Astrocyte (in vitro differentiated cells and primary cell): ENCODE data around the gene LRTM2.

Experiments
- EZH2 ChIP-seq: IDR thresholded peaks from 2 replicates; pipeline ENCODE4 v1.6.1; 2012; ENCODE audit warnings: mild to moderate bottlenecking, low read length, inconsistent platforms; ENCODE audit not compliant: insufficient read depth
- TF ChIP-seq, protein P1 (sequence below): IDR thresholded peaks from 2 replicates; pipeline ENCODE4 v1.5.1; 2011; ENCODE audit warnings: low read depth, mild to moderate bottlenecking, inconsistent platforms, low read length, moderate library complexity; ENCODE audit not compliant: insufficient read depth

DNA sequence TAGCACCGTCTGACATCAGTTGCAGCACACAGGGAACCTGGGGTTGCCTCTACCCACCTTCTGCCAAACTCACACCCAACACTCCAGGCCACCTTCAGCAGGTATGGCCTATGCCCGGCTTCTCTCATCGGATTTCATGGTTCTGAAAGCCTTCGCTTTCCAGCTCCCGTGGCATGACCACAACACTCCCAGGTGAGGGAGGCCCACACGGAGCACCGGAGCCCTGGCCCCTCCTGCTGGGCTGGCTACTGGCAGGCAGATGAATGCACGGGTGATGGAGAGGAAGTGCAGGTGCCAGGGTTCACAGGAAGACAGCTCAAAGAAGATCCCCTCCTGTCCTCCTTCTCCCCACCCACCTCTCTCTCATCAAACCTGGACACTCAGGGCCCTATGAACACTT lies 60.9 kb downstream of the LRTM2 start:
- TF ChIP-seq, protein P1, sequence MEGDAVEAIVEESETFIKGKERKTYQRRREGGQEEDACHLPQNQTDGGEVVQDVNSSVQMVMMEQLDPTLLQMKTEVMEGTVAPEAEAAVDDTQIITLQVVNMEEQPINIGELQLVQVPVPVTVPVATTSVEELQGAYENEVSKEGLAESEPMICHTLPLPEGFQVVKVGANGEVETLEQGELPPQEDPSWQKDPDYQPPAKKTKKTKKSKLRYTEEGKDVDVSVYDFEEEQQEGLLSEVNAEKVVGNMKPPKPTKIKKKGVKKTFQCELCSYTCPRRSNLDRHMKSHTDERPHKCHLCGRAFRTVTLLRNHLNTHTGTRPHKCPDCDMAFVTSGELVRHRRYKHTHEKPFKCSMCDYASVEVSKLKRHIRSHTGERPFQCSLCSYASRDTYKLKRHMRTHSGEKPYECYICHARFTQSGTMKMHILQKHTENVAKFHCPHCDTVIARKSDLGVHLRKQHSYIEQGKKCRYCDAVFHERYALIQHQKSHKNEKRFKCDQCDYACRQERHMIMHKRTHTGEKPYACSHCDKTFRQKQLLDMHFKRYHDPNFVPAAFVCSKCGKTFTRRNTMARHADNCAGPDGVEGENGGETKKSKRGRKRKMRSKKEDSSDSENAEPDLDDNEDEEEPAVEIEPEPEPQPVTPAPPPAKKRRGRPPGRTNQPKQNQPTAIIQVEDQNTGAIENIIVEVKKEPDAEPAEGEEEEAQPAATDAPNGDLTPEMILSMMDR = no peak
- no peak for TF ChIP-seq EZH2
